Kidney epithelial cell (primary cell): ENCODE data around the gene PTPRQ. TPM values are rescaled to one million over a fixed set of nuclear protein-coding genes. Genes with fewer than 3 reads are reported as not detected.

ENCODE experiments used
- DNase-seq: peaks from one replicate; pipeline ENCODE4 v3.0.0-alpha.2; 2010; ENCODE audit warnings: low read depth
- H3K27me3 ChIP-seq: 2 replicates; pipeline ENCODE4 v1.6.0; 2011; ENCODE audit warnings: low read length; ENCODE audit not compliant: control insufficient read depth, insufficient read depth
- H3K36me3 ChIP-seq: 2 replicates; pipeline ENCODE4 v1.5.1; 2011; ENCODE audit warnings: low read length; ENCODE audit not compliant: control insufficient read depth, insufficient read depth
- H3K4me3 ChIP-seq: 2 replicates; pipeline ENCODE4 v1.5.1; 2011; ENCODE audit warnings: low read depth, mild to moderate bottlenecking, control low read depth, low read length
- CTCF ChIP-seq: IDR thresholded peaks from 2 replicates; pipeline ENCODE4 v1.5.1; 2011; ENCODE audit warnings: mild to moderate bottlenecking, moderate library complexity, low read length, control low read depth, inconsistent platforms; ENCODE audit not compliant: insufficient read depth, poor library complexity, severe bottlenecking
- total RNA-seq: library from RNA; depleted of rRNA; stranded (reverse); fragments of >200 nt; gene quantifications from 2 replicates; pipeline ENCODE4 v1.2.3, GENCODE V29; 2015

The PTPRQ gene
- total RNA-seq, 1 donor from 2014 or later: under 0.01 TPM

- DNase-seq: no peak
- peaks cover 31% of the 10 kb centered on the region for H3K27me3 ChIP-seq
- H3K36me3 ChIP-seq: no peaks in the 10 kb centered on the region
- H3K4me3 ChIP-seq: no peak overlapping the region
- no peak for TF ChIP-seq CTCF
Measured at GRCh38 chr12:80717856-80718255, 273.8 kb downstream of the PTPRQ start.

GRCh38 chr12:80720516-80720915, 276.5 kb downstream of the PTPRQ start:
- DNase-seq: no peak
- no peak for TF ChIP-seq CTCF
- Histone ChIP-seq H3K27me3 (peaks cover 20% of the 10 kb centered on the region), H3K36me3 (no peaks in the 10 kb centered on the region), H3K4me3 (no peak overlapping the region)

GRCh38 chr12:80721326-80721725, 277.3 kb downstream of the PTPRQ start:
- TF ChIP-seq CTCF: no peak
- DNase-seq: no peak
- Histone ChIP-seq H3K36me3 (no peaks in the 10 kb centered on the region), H3K4me3 (no peak overlapping the region), H3K27me3 (peaks cover 14% of the 10 kb centered on the region)
